Fibroblast of the aortic adventitia (primary cell): ENCODE data around the gene AGL. TPM values are rescaled to one million over a fixed set of nuclear protein-coding genes. Genes with fewer than 3 reads are reported as not detected.
A peak's percentile ranks its signal among the peaks of the same experiment; 100 is the strongest.

Experiments used
- DNase-seq: peaks from one replicate; pipeline ENCODE4 v3.0.0-alpha.2; 2010; ENCODE audit warnings: low read depth
- H3K4me3 ChIP-seq: 2 replicates; pipeline ENCODE4 v1.5.1; 2011; ENCODE audit warnings: low read depth, mild to moderate bottlenecking, control low read depth, low read length, moderate library complexity
- CTCF ChIP-seq: IDR thresholded peaks from 2 replicates; pipeline ENCODE4 v1.5.1; 2011; ENCODE audit warnings: mild to moderate bottlenecking, low read length, control low read depth, inconsistent platforms; ENCODE audit not compliant: insufficient read depth
- total RNA-seq: library from RNA; depleted of rRNA; stranded (reverse); fragments of >200 nt; gene quantifications from 2 replicates; pipeline ENCODE4 v1.2.3, GENCODE V29; 2012; ENCODE audit warnings: low replicate concordance

Gene AGL
- total RNA-seq, 1 donor, result 17.3 TPM

- no peak for DNase-seq
- no peak for TF ChIP-seq CTCF
- no peak overlapping the region for H3K4me3 ChIP-seq
Measured at GRCh38 chr1:99867682-99868081, 17.5 kb downstream of the AGL start.

GRCh38 chr1:99869304-99869703, 19.1 kb downstream of the AGL start:
- no peak overlapping the region for H3K4me3 ChIP-seq
- TF ChIP-seq CTCF, result no peak
- peak; percentile 55 for DNase-seq

GRCh38 chr1:99869723-99870122, 19.6 kb downstream of the AGL start:
- H3K4me3 ChIP-seq, result no peak overlapping the region
- TF ChIP-seq CTCF, result no peak
- DNase-seq, result no peak

- TF ChIP-seq CTCF, result no peak
- DNase-seq, result no peak
- no peak overlapping the region for H3K4me3 ChIP-seq
Measured at GRCh38 chr1:99872063-99872462, 21.9 kb downstream of the AGL start.

GRCh38 chr1:99877568-99877967, 27.4 kb downstream of the AGL start:
- no peak for TF ChIP-seq CTCF
- DNase-seq, result no peak

GRCh38 chr1:99886179-99886578, 36.0 kb downstream of the AGL start:
- TF ChIP-seq CTCF, result no peak
- DNase-seq, result no peak
- no peak overlapping the region for H3K4me3 ChIP-seq

More at GRCh38 chr1:99877568-99877967, 27.4 kb downstream of the AGL start:
- H3K4me3 ChIP-seq, result no peak overlapping the region

- TF ChIP-seq CTCF, result no peak
- DNase-seq, result peak; percentile 37
- no peak overlapping the region for H3K4me3 ChIP-seq
Measured at GRCh38 chr1:99886841-99887240, 36.7 kb downstream of the AGL start.
